GM03348 (cell line): ENCODE results near the gene TCP11L1.

Experiments used
- DNase-seq: peaks from one replicate; pipeline ENCODE4 v3.0.0; 2012; ENCODE audit warnings: low spot score

The TCP11L1 gene, protein sequence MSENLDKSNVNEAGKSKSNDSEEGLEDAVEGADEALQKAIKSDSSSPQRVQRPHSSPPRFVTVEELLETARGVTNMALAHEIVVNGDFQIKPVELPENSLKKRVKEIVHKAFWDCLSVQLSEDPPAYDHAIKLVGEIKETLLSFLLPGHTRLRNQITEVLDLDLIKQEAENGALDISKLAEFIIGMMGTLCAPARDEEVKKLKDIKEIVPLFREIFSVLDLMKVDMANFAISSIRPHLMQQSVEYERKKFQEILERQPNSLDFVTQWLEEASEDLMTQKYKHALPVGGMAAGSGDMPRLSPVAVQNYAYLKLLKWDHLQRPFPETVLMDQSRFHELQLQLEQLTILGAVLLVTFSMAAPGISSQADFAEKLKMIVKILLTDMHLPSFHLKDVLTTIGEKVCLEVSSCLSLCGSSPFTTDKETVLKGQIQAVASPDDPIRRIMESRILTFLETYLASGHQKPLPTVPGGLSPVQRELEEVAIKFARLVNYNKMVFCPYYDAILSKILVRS

GRCh38 chr11:33039274-33040032 is at the start of gene TCP11L1:
TSS of gene TCP11L1 (plus strand) at chr11:33039572. CDS start at chr11:33043774, 4,202 bp downstream.
- DNase-seq = peak; percentile 93

- no peak for DNase-seq
Measured at GRCh38 chr11:32990481-32990880, 48.9 kb upstream of the TCP11L1 start.

DNA sequence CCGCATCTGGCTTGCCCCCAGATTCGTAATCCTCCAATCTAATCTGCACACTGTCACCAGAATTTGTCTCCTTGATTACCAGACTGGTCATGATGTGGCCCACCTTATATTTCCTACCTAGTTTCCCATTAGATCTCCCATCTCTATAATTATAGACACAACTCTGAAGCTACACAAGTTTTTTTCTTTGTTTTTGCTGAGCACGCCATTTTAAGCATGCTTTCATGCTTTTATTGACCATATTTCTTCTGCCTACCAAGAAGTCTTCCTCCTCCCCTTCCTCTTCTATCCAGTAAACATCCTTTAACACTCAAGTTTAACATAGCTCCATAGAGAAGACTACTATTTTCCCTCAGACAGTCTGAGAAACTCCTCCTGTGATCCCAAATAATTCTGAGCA is 47.9 kb upstream of the TCP11L1 start:
- no peak for DNase-seq

DNA sequence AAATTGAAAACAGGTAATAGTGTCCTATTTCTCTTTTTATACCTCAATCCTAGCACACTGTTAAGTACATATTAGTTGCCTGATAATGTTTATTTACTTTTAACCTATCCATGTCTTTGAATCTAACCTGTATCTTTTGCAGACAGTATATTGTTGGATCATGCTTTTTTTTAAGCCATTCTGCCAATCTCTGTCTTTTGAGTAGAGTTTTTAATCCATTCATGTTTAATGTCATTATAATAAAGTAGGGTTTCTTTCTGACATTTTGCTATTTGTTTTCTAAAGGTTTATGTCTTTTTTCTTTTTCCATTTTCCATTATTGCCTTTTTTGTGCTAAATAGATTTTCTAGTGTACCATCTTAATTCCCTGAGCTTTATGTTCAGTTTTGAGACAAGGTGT is 47.5 kb upstream of the TCP11L1 start:
- DNase-seq = no peak

DNA sequence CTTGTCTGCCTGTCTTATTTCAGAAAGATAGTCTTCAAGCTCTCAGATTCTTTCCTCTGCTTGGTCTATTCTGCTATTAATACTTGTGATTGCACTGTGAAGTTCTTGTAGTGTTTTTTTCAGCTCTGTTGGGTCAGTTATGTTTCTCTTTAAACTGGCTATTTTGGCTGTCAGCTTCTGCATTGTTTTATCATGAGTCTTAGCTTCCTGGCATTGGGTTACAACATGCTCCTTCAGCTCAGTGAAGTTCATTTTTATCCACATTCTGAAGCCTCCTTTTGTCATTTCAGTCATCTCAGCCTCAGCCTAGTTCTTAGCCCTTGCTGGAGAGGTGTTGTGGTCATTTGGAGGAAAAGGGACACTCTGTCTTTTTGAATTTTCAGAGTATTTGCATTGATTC is 39.2 kb upstream of the TCP11L1 start:
- DNase-seq = peak; percentile 30

DNA sequence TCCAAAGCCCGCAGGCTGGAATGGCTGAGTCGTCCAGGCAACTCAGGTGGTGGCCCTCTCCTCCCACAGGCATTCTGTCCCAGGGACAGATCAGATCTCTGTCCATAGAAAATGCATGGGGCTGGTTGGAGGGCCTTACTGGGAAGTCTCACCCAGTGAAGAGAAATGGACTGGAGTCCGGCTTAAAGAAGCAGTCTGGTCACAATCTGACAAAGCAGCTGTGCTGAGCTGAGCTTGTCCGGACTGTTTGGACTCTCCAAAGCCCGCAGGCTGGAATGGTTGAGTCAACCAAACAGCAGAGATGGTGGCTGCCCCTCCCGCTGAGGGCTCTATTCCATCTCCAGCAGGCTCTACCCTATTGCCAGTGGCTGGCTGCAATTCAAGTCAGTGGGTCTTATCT is 38.1 kb upstream of the TCP11L1 start:
- DNase-seq = no peak

DNA sequence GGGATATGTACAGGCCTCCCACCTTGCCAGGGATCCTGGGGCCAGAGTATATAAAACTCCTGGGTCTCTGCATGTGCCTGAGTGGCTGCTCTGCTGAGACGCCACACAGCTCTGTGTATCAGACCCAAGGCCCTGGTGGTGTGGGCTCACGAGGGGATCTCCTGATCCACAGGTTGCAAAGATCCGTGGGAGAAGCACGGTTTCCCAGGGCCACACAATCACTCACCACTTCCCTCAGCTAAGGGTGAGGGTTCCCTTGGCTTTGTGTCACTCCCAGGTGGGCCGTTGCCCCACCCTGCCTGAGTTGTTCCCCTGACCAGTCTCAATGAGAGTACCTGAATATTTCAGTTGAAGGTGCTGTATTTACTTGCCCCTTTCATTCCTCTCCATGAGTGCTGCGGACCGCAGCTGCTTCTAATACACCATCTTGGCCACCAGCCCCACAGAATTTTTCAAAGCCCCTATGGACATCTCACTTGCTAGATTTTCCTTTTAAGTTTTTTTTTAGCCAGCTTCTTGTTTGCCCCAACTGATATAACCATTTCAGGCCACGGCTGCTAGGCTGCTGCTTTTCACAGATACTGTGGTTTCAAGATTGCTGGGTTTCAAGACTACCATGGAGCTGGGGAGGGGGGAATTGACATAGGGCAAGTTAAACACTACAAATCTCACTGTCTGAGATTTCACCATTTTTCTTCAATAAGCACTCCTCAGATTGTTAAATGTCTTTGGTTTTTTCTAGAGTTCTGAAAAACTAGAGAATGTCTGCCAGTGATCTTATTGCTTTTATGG is 37.4 kb upstream of the TCP11L1 start:
- no peak for DNase-seq

- no peak for DNase-seq
Measured at GRCh38 chr11:33005175-33005574, 34.2 kb upstream of the TCP11L1 start.

DNA sequence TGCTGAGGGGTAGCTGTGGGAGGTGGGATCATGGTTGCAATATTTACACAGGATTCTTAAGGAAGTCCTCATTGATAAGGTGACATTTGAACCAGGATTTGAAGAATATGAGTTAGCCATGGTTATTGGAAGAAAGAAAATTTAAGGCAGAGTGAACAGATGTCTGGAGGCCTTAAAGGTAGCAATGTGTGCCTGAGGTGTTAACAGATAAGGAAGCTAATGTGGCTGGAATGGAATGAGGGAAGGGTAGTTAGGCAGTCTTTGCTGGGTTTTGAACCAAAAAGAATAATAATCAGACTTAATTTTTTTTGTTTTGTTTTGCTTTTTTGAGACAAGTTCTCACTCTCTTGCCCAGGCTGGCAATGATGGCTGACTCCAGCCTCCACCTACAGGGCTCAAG is 33.4 kb upstream of the TCP11L1 start:
- DNase-seq = no peak

GRCh38 chr11:33013755-33014154 is 25.6 kb upstream of the TCP11L1 start:
- DNase-seq = peak; percentile 20

- DNase-seq = peak; percentile 93
Measured at GRCh38 chr11:33015621-33016551, 23.5 kb upstream of the TCP11L1 start, which contains the start of gene DEPDC7. TSS of gene DEPDC7 (plus strand) at chr11:33015878. CDS start at chr11:33015956, 78 bp downstream.

- no peak for DNase-seq
Measured at GRCh38 chr11:33016654-33017053, 22.7 kb upstream of the TCP11L1 start.

GRCh38 chr11:33017478-33017877 is 21.9 kb upstream of the TCP11L1 start:
- DNase-seq = no peak

- DNase-seq = no peak
Measured at GRCh38 chr11:33017965-33018364, 21.4 kb upstream of the TCP11L1 start.

GRCh38 chr11:33018840-33019239 is 20.5 kb upstream of the TCP11L1 start:
- no peak for DNase-seq

DNA sequence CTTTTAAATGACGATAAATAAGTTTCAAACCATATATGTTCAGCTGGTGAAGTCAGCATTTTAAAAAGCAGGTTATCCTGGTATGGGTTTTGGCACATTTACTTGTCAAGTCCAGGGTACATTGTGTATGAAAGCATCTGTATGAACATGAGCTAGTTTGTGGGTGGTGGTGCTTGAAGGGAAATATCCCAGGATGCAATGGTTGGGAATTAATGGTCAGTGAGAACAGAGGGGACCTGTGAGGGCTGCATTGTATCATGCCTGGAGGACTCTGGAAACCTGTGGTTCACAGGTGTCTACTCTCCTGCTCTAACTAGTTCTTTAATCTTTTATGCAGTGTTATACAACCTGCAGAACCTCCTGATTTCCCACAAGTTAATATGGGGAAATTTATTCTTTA is 17.9 kb upstream of the TCP11L1 start:
- DNase-seq = no peak

- DNase-seq = no peak
Measured at GRCh38 chr11:33021937-33022336, 17.4 kb upstream of the TCP11L1 start.

DNA sequence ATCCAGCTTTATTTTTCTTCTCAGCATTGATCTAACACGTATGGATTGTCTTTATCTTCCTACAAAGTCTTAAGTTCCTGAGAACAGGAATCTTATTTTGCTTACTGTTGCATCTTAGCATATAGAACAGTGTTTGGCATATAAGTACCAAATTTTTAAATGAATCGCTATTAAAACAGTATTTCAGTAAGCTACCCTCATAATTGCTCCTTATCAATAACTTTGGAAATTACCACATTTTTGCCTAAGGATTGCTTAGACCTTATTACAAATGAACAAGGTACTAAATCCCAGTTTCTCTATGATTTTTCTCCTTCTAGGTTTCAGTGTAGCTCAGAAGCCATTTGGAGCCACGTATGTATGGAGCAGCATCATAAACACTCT is 14.0 kb upstream of the TCP11L1 start:
- DNase-seq = no peak

GRCh38 chr11:33027233-33027632 is 12.1 kb upstream of the TCP11L1 start:
- no peak for DNase-seq

DNA sequence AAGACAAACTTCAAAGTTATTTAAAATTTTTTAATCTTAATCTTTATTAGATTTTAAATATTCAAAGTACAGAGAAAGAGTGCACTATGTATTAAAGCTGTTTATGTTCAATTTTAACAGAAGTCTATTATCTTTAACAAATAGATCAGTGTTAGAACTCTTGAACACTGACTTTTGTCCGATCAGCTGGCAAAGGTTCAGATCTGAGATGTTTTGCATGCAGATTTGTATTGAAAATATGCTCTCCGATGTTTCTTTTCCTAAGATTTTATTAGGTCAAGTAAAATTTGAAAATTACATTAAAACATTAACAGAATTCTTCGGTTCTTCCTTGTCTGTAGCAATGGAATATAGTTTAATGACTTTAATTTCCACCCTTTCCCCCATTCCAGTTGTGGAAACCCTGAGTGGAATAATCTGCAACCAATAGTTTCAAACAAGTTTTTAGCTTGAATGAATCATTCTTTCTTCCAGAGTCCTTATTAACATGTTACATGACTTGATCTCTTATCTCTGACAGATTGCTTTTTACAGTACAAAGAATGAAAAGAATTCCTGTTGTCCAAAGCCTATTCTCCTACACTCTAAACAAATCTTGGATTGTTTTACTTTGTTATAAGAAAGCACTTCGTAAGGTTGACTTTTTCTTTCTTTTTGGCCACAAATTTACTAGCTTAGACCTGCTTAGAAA is 11.4 kb upstream of the TCP11L1 start:
- peak; percentile 48 for DNase-seq

- no peak for DNase-seq
Measured at GRCh38 chr11:33028537-33028914, 10.8 kb upstream of the TCP11L1 start.
